CD14-positive monocyte (primary cell): ENCODE data around the gene MMP7. TPM values are rescaled to one million over a fixed set of nuclear protein-coding genes. Genes with fewer than 3 reads are reported as not detected.

Experiments used
- DNase-seq, 3 donors: peaks; one replicate each; pipeline ENCODE4 v3.0.0-alpha.2; 2011 to 2022
- H2AFZ ChIP-seq: 2 replicates; pipeline ENCODE4 v1.6.0; 2012; ENCODE audit warnings: mild to moderate bottlenecking, low read depth, low read length, inconsistent platforms; ENCODE audit not compliant: insufficient read depth, poor library complexity, severe bottlenecking
- H3K27ac ChIP-seq, 2 donors: 1 replicate in 1 of 2; 2 replicates in 1 of 2; pipeline ENCODE4 v1.5.1; 2012 to 2013; ENCODE audit warnings: low read length in 2 of 2, control low read depth in 1 of 2, inconsistent platforms in 1 of 2, low read depth in 1 of 2, mild to moderate bottlenecking in 1 of 2
- H3K27me3 ChIP-seq, 2 donors: one replicate each; pipeline versions ENCODE4 v1.6.0 to v1.6.1; 2011 to 2013; ENCODE audit warnings: low read length in 2 of 2; ENCODE audit not compliant: control insufficient read depth in 2 of 2, insufficient read depth in 2 of 2
- H3K36me3 ChIP-seq, 2 donors: replicated peaks in 1 of 2; 1 replicate in 1 of 2; 2 replicates in 1 of 2; pipeline versions ENCODE4 v1.5.1 to v1.6.1; 2012 to 2013; ENCODE audit warnings: low read length in 2 of 2, control low read depth in 1 of 2, inconsistent platforms in 1 of 2, mild to moderate bottlenecking in 1 of 2; ENCODE audit not compliant: insufficient read depth in 2 of 2, control insufficient read depth in 1 of 2
- H3K4me1 ChIP-seq, 2 donors: 1 replicate in 1 of 2; 2 replicates in 1 of 2; pipeline versions ENCODE4 v1.5.1 to v1.6.1; 2012 to 2013; ENCODE audit warnings: low read length in 2 of 2, control low read depth in 1 of 2, inconsistent platforms in 1 of 2, mild to moderate bottlenecking in 1 of 2, moderate library complexity in 1 of 2; ENCODE audit not compliant: insufficient read depth in 2 of 2, control insufficient read depth in 1 of 2
- H3K4me2 ChIP-seq: replicated peaks from 2 replicates; pipeline ENCODE3; 2012; ENCODE audit warnings: low read length, moderate library complexity, mild to moderate bottlenecking; ENCODE audit not compliant: poor library complexity, severe bottlenecking; ENCODE audit errors: extremely low read depth
- H3K4me3 ChIP-seq, 3 experiments: fragments of 200-600 bp in 1 of 3; sonication (generic) in 1 of 3; replicated peaks in 1 of 3; 1 replicate in 2 of 3; 2 replicates in 1 of 3; pipeline ENCODE4 v1.5.1; 2011 to 2013; ENCODE audit warnings: low read length in 3 of 3, mild to moderate bottlenecking in 3 of 3, control low read depth in 2 of 3, low read depth in 2 of 3, inconsistent platforms in 1 of 3, moderate library complexity in 1 of 3
- H3K79me2 ChIP-seq: 2 replicates; pipeline ENCODE4 v1.6.0; 2012; ENCODE audit warnings: mild to moderate bottlenecking, control low read depth, inconsistent platforms, low read length, moderate library complexity; ENCODE audit not compliant: insufficient read depth
- H3K9ac ChIP-seq: 2 replicates; pipeline ENCODE4 v1.6.0; 2017; ENCODE audit warnings: low read length, mild to moderate bottlenecking; ENCODE audit not compliant: insufficient read depth, poor library complexity, severe bottlenecking
- H3K9me3 ChIP-seq, 2 donors: replicated peaks in 1 of 2; 1 replicate in 1 of 2; 2 replicates in 1 of 2; pipeline versions ENCODE4 v1.5.1 to v1.6.1; 2012 to 2013; ENCODE audit warnings: low read length in 2 of 2, control low read depth in 1 of 2; ENCODE audit not compliant: control insufficient read depth in 1 of 2, insufficient read depth in 1 of 2
- H4K20me1 ChIP-seq: 2 replicates; pipeline ENCODE4 v1.6.0; 2012; ENCODE audit warnings: mild to moderate bottlenecking, low read length, control low read depth, moderate library complexity; ENCODE audit not compliant: insufficient read depth
- H3K27ac Mint-ChIP-seq, 7 donors: one replicate each; pipeline ENCODE4 v1.8.0; 2020; ENCODE audit warnings: mild to moderate bottlenecking in 7 of 7, mixed read lengths in 7 of 7, moderate library complexity in 6 of 7, inconsistent platforms in 2 of 7
- H3K27me3 Mint-ChIP-seq, 3 donors: one replicate each; pipeline ENCODE4 v1.8.0; 2021 to 2022; ENCODE audit warnings: low read depth in 3 of 3, mild to moderate bottlenecking in 3 of 3, mixed read lengths in 3 of 3, moderate library complexity in 3 of 3, inconsistent platforms in 1 of 3
- H3K36me3 Mint-ChIP-seq, 2 donors: one replicate each; pipeline ENCODE4 v1.8.0; 2020; ENCODE audit warnings: mixed read lengths in 2 of 2, inconsistent platforms in 1 of 2, mild to moderate bottlenecking in 1 of 2
- H3K4me1 Mint-ChIP-seq: one replicate; pipeline ENCODE4 v1.8.0; 2020; ENCODE audit warnings: mild to moderate bottlenecking, mixed read lengths
- H3K4me3 Mint-ChIP-seq, 2 donors: one replicate each; pipeline ENCODE4 v1.8.0; 2020; ENCODE audit warnings: mild to moderate bottlenecking in 2 of 2, mixed read lengths in 2 of 2, moderate library complexity in 1 of 2
- H3K9me3 Mint-ChIP-seq, 7 donors: one replicate each; pipeline ENCODE4 v1.8.0; 2020 to 2022; ENCODE audit warnings: mixed read lengths in 7 of 7, mild to moderate bottlenecking in 6 of 7, moderate library complexity in 6 of 7, inconsistent platforms in 2 of 7
- CTCF ChIP-seq: fragments of 200-600 bp; IDR thresholded peaks from one replicate; pipeline ENCODE4 v1.8.0; 2022; ENCODE audit warnings: antibody characterized with exemption, mild to moderate bottlenecking
- WGBS: methylation state at CpG from one replicate; pipeline ENCODE4 v1.1.5; 2013; ENCODE audit warnings: missing lambda C conversion rate; ENCODE audit not compliant: insufficient coverage; 5-methylcytosine and 5-hydroxymethylcytosine counted together
- intact Hi-C, 2 donors: fragments of 100-400 bp; cut with micrococcal nuclease; formaldehyde crosslinking; loops; one replicate each; pipeline versions ENCODE4 v1.15.0 to v1.15.1; 2023
- polyA plus RNA-seq, 3 donors: library from polyadenylated mRNA; depleted of rRNA in 1 of 3; unstranded in 2 of 3; stranded (reverse) in 1 of 3; fragments of 300-500 nt in 2 of 3; fragments of >200 nt in 1 of 3; fragmentation: Illumina TruSeq in 2 of 3; gene quantifications; 1 replicate in 2 of 3; 2 replicates in 1 of 3; pipeline ENCODE4 v1.2.3, GENCODE V29; 2012 to 2021

MMP7 gene
- polyA plus RNA-seq, 3 donors, result not detected

- Histone ChIP-seq H3K27ac (no peak overlapping the region), H3K36me3 (no peaks in the 10 kb centered on the region), H3K9me3 (no peaks in the 10 kb centered on the region), H3K27me3 (no peaks in the 10 kb centered on the region), H3K79me2 (no peaks in the 10 kb centered on the region), H3K4me3 (no peak overlapping the region), H3K9ac (no peak overlapping the region), H2AFZ (no peak overlapping the region), H3K4me1 (peaks cover 0 to 3% of the 10 kb centered on the region in 2 donors), H3K4me2 (no peak overlapping the region), H4K20me1 (no peaks in the 10 kb centered on the region)
- Mint-ChIP-seq H3K27me3 (peaks cover 0 to 2% (median 2%) of the 10 kb centered on the region in 3 donors), H3K4me3 (no peak overlapping the region), H3K9me3 (peaks cover 0 to 4% (median 0%) of the 10 kb centered on the region in 7 donors), H3K27ac (peak overlapping the region in 1 of 7 donors; percentile 33), H3K36me3 (no peaks in the 10 kb centered on the region), H3K4me1 (peaks cover 12% of the 10 kb centered on the region)
- TF ChIP-seq CTCF, result no peak
- 20% methylated on average over 1 of the region's 1 CpG for WGBS
- intact Hi-C loops, result no loop called here
- no peak for DNase-seq
These were observed 43.3 kb downstream of the MMP7 start for GRCh38 chr11:102487214-102487613.

DNA sequence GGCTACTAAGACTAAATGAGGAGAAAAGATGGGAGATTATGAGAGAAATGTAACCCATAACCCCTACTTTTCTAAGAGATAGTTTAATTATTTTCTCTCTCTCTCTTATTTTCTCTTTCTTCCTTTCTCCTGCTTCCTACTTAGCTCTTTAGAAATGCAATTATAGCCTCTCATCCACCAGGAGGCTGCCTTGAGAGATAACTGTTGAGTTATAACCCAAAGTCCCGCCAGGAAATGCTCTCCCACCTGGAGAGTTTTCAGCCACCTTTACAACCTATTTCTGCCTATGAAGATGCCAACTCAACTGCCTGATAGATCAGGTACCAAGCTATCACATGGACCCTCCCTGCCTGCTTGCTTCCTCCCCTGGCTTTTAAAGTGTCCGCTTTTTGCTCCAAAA is 44.0 kb downstream of the MMP7 start:
- Histone ChIP-seq H3K27me3 (no peaks in the 10 kb centered on the region), H3K9me3 (no peaks in the 10 kb centered on the region), H3K4me3 (no peak overlapping the region), H4K20me1 (no peaks in the 10 kb centered on the region), H3K36me3 (no peaks in the 10 kb centered on the region), H2AFZ (no peak overlapping the region), H3K4me1 (peaks cover 0 to 3% of the 10 kb centered on the region in 2 donors), H3K27ac (no peak overlapping the region), H3K9ac (no peak overlapping the region), H3K4me2 (no peak overlapping the region), H3K79me2 (no peaks in the 10 kb centered on the region)
- Mint-ChIP-seq H3K4me1 (peaks cover 12% of the 10 kb centered on the region), H3K27ac (no peak overlapping the region), H3K27me3 (peaks cover 0 to 4% (median 2%) of the 10 kb centered on the region in 3 donors), H3K36me3 (no peaks in the 10 kb centered on the region), H3K9me3 (peaks cover 0 to 4% (median 0%) of the 10 kb centered on the region in 7 donors), H3K4me3 (no peak overlapping the region)
- intact Hi-C loops, result no loop called here
- TF ChIP-seq CTCF, result no peak
- DNase-seq, result no peak
- 100% methylated on average over 1 of the region's 2 CpGs for WGBS
